Measurements from ENCODE around the gene EHBP1. TPM values are rescaled to one million over a fixed set of nuclear protein-coding genes. Genes with fewer than 3 reads are reported as not detected.

Gene EHBP1
- total RNA-seq, 4 donors from 2014 or later: 195 to 367 (median 212) TPM

GRCh38 chr2:62894966-62895631 is 189.6 kb downstream of the EHBP1 start:
- H3K36me3 ChIP-seq: peaks cover 0 to 21% (median 0%) of the 10 kb centered on the region in 3 donors
- no peaks in the 10 kb centered on the region for H3K9me3 ChIP-seq
- 94 to 96% methylated on average over 2 of the region's 2 CpGs for WGBS, 2 donors
- H3K27me3 ChIP-seq: no peaks in the 10 kb centered on the region
- H3K4me3 ChIP-seq: no peak overlapping the region
- TF ChIP-seq POLR2A (IDR thresholded peaks at IDR 0.05) (no peak), EP300 (IDR thresholded peaks at IDR 0.05) (no peak)
- TF ChIP-seq, protein P1, sequence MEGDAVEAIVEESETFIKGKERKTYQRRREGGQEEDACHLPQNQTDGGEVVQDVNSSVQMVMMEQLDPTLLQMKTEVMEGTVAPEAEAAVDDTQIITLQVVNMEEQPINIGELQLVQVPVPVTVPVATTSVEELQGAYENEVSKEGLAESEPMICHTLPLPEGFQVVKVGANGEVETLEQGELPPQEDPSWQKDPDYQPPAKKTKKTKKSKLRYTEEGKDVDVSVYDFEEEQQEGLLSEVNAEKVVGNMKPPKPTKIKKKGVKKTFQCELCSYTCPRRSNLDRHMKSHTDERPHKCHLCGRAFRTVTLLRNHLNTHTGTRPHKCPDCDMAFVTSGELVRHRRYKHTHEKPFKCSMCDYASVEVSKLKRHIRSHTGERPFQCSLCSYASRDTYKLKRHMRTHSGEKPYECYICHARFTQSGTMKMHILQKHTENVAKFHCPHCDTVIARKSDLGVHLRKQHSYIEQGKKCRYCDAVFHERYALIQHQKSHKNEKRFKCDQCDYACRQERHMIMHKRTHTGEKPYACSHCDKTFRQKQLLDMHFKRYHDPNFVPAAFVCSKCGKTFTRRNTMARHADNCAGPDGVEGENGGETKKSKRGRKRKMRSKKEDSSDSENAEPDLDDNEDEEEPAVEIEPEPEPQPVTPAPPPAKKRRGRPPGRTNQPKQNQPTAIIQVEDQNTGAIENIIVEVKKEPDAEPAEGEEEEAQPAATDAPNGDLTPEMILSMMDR (IDR thresholded peaks at IDR 0.05): no peak
- no peak overlapping the region for H3K27ac ChIP-seq
- H3K4me1 ChIP-seq: no peaks in the 10 kb centered on the region
- DNase-seq (ENCODE audit: low spot score in 2 of 2): no peak

- Histone ChIP-seq H3K4me3 (no peak overlapping the region), H3K27me3 (no peaks in the 10 kb centered on the region), H3K27ac (no peak overlapping the region), H3K4me1 (no peaks in the 10 kb centered on the region), H3K9me3 (no peaks in the 10 kb centered on the region), H3K36me3 (peaks cover 0 to 25% (median 0%) of the 10 kb centered on the region in 3 donors)
- DNase-seq (ENCODE audit: low spot score in 2 of 2): no peak
- TF ChIP-seq, protein P1 (IDR thresholded peaks at IDR 0.05): no peak
- TF ChIP-seq EP300 (IDR thresholded peaks at IDR 0.05) (no peak), POLR2A (IDR thresholded peaks at IDR 0.05) (no peak)
Measured at GRCh38 chr2:62895632-62896009, 190.1 kb downstream of the EHBP1 start.

- Histone ChIP-seq H3K9me3 (no peaks in the 10 kb centered on the region), H3K4me3 (no peak overlapping the region), H3K27me3 (no peaks in the 10 kb centered on the region), H3K27ac (no peak overlapping the region), H3K36me3 (peaks cover 0 to 25% (median 0%) of the 10 kb centered on the region in 3 donors), H3K4me1 (no peaks in the 10 kb centered on the region)
- TF ChIP-seq EP300 (IDR thresholded peaks at IDR 0.05) (no peak), POLR2A (IDR thresholded peaks at IDR 0.05) (no peak)
- TF ChIP-seq, protein P1 (IDR thresholded peaks at IDR 0.05): no peak
- no peak for DNase-seq (ENCODE audit: low spot score in 2 of 2)
Measured at GRCh38 chr2:62897187-62897827, 191.8 kb downstream of the EHBP1 start.

DNA sequence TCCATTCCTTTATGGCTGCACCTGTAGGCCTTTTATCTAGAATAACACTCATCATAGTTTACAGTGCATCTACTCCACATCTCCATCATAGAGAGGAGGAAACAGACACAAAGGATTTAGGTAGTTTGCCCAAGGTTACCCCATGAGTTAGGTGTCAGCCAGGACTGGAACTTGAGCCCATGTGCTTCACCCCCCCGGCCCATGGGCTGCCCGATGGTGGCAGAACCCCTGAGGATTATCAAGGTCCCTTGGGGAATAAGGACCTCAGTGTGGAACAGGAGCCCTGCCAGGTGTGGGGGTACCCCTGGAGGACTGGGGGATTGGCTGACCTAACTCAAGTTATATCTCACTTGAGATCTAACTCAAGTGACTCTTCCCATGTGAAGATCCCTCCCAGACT is 198.8 kb downstream of the EHBP1 start:
- H3K27ac ChIP-seq: no peak overlapping the region
- no peaks in the 10 kb centered on the region for H3K4me1 ChIP-seq
- WGBS, 2 donors: 96 to 100% methylated on average over 2 of the region's 2 CpGs
- no peak overlapping the region for H3K4me3 ChIP-seq
- TF ChIP-seq, protein P1 (IDR thresholded peaks at IDR 0.05): no peak
- TF ChIP-seq EP300 (IDR thresholded peaks at IDR 0.05) (no peak), POLR2A (IDR thresholded peaks at IDR 0.05) (no peak)
- peaks cover 0 to 28% (median 0%) of the 10 kb centered on the region in 3 donors for H3K36me3 ChIP-seq
- DNase-seq (ENCODE audit: low spot score in 2 of 2): no peak
- H3K27me3 ChIP-seq: no peaks in the 10 kb centered on the region
- H3K9me3 ChIP-seq: no peaks in the 10 kb centered on the region

DNA sequence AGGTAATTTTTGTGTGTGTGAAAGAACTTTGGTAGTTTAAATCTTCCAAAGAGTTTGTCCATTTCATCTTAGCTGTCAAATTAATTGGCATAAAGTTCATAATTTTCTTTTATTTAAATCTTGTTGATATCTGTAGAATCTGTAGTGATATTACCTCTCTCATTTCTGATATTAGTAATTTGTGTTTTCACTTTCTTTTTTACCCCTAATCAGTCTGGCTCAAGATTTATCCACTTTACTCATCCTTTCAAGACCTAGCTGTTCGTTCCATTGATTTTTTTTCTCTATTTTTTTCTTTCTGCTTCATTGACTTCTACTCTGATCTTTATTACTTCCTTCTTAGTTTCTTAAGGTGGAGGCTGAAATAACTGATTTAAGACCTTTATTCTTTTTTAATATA is 202.6 kb downstream of the EHBP1 start:
- WGBS, 2 donors: 75 to 93% methylated on average over 1 of the region's 1 CpG
- no peak for DNase-seq (ENCODE audit: low spot score in 2 of 2)

More for the DNA sequence above, 202.6 kb downstream of the EHBP1 start:
- H3K27ac ChIP-seq: no peak overlapping the region
- H3K4me1 ChIP-seq: no peaks in the 10 kb centered on the region
- no peaks in the 10 kb centered on the region for H3K27me3 ChIP-seq
- H3K9me3 ChIP-seq: no peaks in the 10 kb centered on the region
- H3K4me3 ChIP-seq: no peak overlapping the region
- TF ChIP-seq, protein P1 (IDR thresholded peaks at IDR 0.05): no peak
- no peak for TF ChIP-seq EP300 (IDR thresholded peaks at IDR 0.05)
- TF ChIP-seq POLR2A (IDR thresholded peaks at IDR 0.05): no peak
- H3K36me3 ChIP-seq: peaks cover 0 to 23% (median 0%) of the 10 kb centered on the region in 3 donors
